RWPE1 (cell line): Measurements from ENCODE around the gene FAM184B.
A peak's percentile ranks its signal among the peaks of the same experiment; 100 is the strongest.

Experiments used
- CTCF ChIA-PET: fragments of 350-600 bp; sonication (Branson Sonifier 250); formaldehyde crosslinking; extraction: SDS; loops from one replicate; lab custom pipeline; 2021; lab: Yijun Ruan, JAX
- POLR2A ChIA-PET: fragments of 400-600 bp; formaldehyde crosslinking; extraction: SDS; loops from one replicate; lab custom pipeline; 2020; ENCODE audit warnings: antibody characterized with exemption; ENCODE audit not compliant: low non-redundant PET; lab: Yijun Ruan, JAX
- DNase-seq: peaks from one replicate; pipeline ENCODE4 v3.0.0; 2012; ENCODE audit warnings: low spot score
- H3K27ac ChIP-seq: fragments of 450-650 bp; 2 replicates; pipeline ENCODE4 v1.5.1; 2017
- TF ChIP-seq, protein P1 (sequence below): fragments of 450-650 bp; conservative IDR thresholded peaks from 2 replicates; pipeline ENCODE4 v1.5.1; 2017; ENCODE audit warnings: low read depth, mild to moderate bottlenecking

FAM184B gene

GRCh38 chr4:17780501-17781299 lies 721 bp downstream of the FAM184B start:
- POLR2A ChIA-PET: no interaction called here
- TF ChIP-seq, protein P1, sequence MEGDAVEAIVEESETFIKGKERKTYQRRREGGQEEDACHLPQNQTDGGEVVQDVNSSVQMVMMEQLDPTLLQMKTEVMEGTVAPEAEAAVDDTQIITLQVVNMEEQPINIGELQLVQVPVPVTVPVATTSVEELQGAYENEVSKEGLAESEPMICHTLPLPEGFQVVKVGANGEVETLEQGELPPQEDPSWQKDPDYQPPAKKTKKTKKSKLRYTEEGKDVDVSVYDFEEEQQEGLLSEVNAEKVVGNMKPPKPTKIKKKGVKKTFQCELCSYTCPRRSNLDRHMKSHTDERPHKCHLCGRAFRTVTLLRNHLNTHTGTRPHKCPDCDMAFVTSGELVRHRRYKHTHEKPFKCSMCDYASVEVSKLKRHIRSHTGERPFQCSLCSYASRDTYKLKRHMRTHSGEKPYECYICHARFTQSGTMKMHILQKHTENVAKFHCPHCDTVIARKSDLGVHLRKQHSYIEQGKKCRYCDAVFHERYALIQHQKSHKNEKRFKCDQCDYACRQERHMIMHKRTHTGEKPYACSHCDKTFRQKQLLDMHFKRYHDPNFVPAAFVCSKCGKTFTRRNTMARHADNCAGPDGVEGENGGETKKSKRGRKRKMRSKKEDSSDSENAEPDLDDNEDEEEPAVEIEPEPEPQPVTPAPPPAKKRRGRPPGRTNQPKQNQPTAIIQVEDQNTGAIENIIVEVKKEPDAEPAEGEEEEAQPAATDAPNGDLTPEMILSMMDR: no peak
- CTCF ChIA-PET: no interaction called here
- H3K27ac ChIP-seq: no peak overlapping the region
- DNase-seq: no peak

GRCh38 chr4:17778431-17778830 lies 3.0 kb downstream of the FAM184B start:
- ChIA-PET POLR2A (no interaction called here), CTCF (no interaction called here)
- TF ChIP-seq, protein P1: no peak
- no peak overlapping the region for H3K27ac ChIP-seq
- DNase-seq: no peak

DNA sequence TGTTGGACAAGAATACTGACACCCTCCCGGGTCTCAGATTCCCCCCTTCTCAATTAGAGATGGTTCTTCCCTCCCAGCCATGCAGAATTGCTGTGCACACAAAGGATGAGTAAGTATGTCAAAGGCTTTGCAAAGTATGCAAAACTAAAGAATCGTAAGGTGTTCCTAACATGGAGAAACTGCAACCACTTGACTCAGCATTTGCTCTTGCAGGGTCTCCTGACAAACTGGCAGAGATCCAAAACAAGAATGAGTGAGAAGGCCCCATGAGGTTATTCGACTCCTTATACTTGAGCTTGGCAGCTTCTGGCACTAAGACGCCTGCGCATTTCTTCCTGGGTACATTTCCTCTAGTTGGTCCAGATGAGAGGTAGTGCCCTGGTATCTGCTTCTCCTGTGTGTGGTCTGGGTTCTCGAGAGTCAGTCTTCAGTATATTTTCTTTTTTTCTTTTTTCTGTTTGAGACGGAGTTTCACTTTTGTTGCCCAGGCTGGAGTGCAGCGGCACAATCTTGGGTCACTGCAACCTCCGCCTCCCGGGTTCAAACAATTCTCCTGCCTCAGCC lies 8.2 kb downstream of the FAM184B start:
- TF ChIP-seq, protein P1: no peak
- POLR2A ChIA-PET: no interaction called here

GRCh38 chr4:17771284-17771908 lies 10.0 kb downstream of the FAM184B start:
- DNase-seq: peak; percentile 14
- TF ChIP-seq, protein P1: no peak
- POLR2A ChIA-PET: no interaction called here
- peak overlapping the region; percentile 79 for H3K27ac ChIP-seq
- CTCF ChIA-PET: no interaction called here

More for the DNA sequence above, 8.2 kb downstream of the FAM184B start:
- CTCF ChIA-PET: no interaction called here
- no peak for DNase-seq
- H3K27ac ChIP-seq: no peak overlapping the region

DNA sequence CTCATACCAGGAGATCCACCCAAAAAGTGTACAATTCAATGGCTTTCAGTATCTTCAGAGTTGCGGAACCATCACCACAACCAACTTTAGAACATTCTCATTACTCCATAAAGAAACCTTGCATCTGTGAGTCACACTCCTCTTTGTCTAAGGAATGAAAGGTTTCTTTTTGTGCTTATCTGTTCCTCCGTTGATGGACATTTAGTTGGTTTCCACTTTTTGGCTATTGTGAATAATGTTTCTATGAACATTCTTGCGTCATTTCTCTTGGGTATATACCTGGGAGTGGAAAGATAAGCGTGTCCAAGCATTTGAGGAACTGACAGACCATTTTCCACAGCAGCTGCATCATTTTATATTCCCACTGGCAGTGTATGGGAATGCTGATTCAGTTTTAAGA lies 10.6 kb downstream of the FAM184B start:
- POLR2A ChIA-PET: no interaction called here
- H3K27ac ChIP-seq: peak overlapping the region; percentile 79
- CTCF ChIA-PET: no interaction called here
- TF ChIP-seq, protein P1: no peak
- DNase-seq: no peak

DNA sequence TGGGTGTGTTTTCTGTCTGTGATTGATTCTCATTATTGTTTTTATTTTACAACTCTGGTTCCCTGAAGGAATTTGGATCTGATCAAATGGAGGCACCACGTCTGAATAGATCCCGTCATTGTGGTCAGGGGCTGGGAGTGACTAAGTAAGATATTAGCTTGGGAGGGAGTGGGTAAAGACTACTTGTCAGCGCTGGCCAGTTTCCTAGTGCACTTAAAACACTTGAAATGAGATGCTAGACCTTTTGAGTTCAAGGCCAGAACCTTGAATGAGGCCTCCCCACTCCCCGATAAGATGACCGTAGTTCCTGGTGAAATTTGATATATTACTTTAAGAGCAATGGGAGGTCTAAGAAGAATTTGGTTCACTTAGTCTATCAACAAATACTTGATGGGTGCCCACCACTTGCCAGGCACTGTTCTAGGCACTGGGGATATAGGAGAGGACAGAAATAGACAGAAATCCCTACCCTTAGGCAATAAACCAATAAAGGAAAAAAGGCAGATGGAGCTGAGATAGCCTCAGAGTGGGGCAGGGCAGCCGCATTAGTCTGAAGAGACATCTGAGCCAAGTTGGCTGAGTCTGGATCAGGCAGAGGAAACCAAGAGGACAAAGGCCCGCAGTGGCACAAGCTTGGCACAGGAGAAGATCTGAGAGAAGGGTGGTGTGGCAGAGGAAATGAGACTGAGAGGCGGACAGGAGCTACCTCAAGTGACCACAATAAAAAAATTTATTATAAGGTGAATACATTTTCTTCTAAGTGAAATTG lies 11.8 kb downstream of the FAM184B start:
- peak overlapping the region; percentile 79 for H3K27ac ChIP-seq
- CTCF ChIA-PET: no interaction called here
- DNase-seq: no peak
- POLR2A ChIA-PET: no interaction called here
- TF ChIP-seq, protein P1: no peak
